AG04449 (cell line): Measurements from ENCODE around the gene USP5.
A peak's percentile ranks its signal among the peaks of the same experiment; 100 is the strongest.
"Not testable (repeated sequence)": the region's sequence is repeated elsewhere in the genome, so short reads cannot be mapped to it uniquely, and the experiment has no call there.

Experiments used
- CTCF ChIA-PET: fragments of 350-600 bp; formaldehyde crosslinking; extraction: SDS; loops from one replicate; lab custom pipeline; 2021; ENCODE audit warnings: antibody characterized with exemption; lab: Yijun Ruan, JAX
- POLR2A ChIA-PET: fragments of 400-600, 350-600 bp; formaldehyde crosslinking; extraction: SDS; loops from one replicate; lab custom pipeline; 2020; ENCODE audit warnings: antibody characterized with exemption, inconsistent platforms; lab: Yijun Ruan, JAX
- DNase-seq: peaks from one replicate; pipeline ENCODE4 v3.0.0-alpha.2; 2010; ENCODE audit warnings: low read depth, low spot score
- H3K4me3 ChIP-seq: 2 replicates; pipeline ENCODE4 v1.5.1; 2011; ENCODE audit warnings: low read depth, mild to moderate bottlenecking, control low read depth, low read length
- CTCF ChIP-seq: IDR thresholded peaks from one replicate; pipeline ENCODE4 v1.5.1; 2011; ENCODE audit warnings: mild to moderate bottlenecking, moderate library complexity, low read length, control low read depth, inconsistent platforms; ENCODE audit not compliant: insufficient read depth; ENCODE audit errors: missing control alignments

USP5 gene

GRCh38 chr12:6899837-6900519 lies 48.0 kb downstream of the USP5 start:
- no peak for TF ChIP-seq CTCF
- POLR2A ChIA-PET = no interaction called here
- no peak for DNase-seq
- no peak overlapping the region for H3K4me3 ChIP-seq
- CTCF ChIA-PET = interaction anchor here (1.5 to 1.9 kb wide), 2 partner anchors 8 to 13 kb away, joined by 4 to 17 read pairs; no protein-coding TSS in a partner anchor

- no peak for TF ChIP-seq CTCF
- no peak for DNase-seq
- ChIA-PET CTCF (interaction anchor here (0.5 to 4.5 kb wide), 10 partner anchors 11 to 62 kb away, joined by 3 to 53 read pairs (median 3); partner anchors contain the start of gene SPSB2), POLR2A (no interaction called here)
- H3K4me3 ChIP-seq = no peak overlapping the region
Measured at GRCh38 chr12:6902448-6902847, 50.5 kb downstream of the USP5 start.

- DNase-seq = no peak
- POLR2A ChIA-PET = no interaction called here
- no peak overlapping the region for H3K4me3 ChIP-seq
- CTCF ChIA-PET = interaction anchor here (1.8 to 5.4 kb wide), 3 partner anchors 12 to 32 kb away, joined by 9 to 53 read pairs (median 41); partner anchors contain the start of gene SPSB2
- TF ChIP-seq CTCF = no peak
Measured at GRCh38 chr12:6903722-6904121, 51.8 kb downstream of the USP5 start.

- ChIA-PET CTCF (interaction anchor here (0.9 to 5.4 kb wide), 9 partner anchors 7 to 208 kb away, joined by 3 to 53 read pairs (median 7); partner anchors contain the start of gene SPSB2), POLR2A (interaction anchor here (0.6 to 1.6 kb wide), 3 partner anchors 13 to 236 kb away, joined by 3 to 6 read pairs (median 3); partner anchors contain the start of gene SPSB2)
- TF ChIP-seq CTCF = no peak
- peak within 1 kb of the TSS; percentile 92 for H3K4me3 ChIP-seq
- peak; percentile 55 for DNase-seq
Measured at GRCh38 chr12:6904280-6905276, 52.6 kb downstream of the USP5 start, which contains the start of gene LRRC23. Gene LRRC23, plus strand, starts transcription at chr12:6904822. Its CDS starts 812 bp downstream, at chr12:6905634.

- CTCF ChIA-PET = interaction anchor here (0.9 to 5.4 kb wide), 9 partner anchors 8 to 207 kb away, joined by 3 to 53 read pairs (median 6); partner anchors contain the start of genes C12orf57, RNU7-1 and SPSB2
- TF ChIP-seq CTCF = no peak
Measured at GRCh38 chr12:6905414-6906040, 53.6 kb downstream of the USP5 start.

GRCh38 chr12:6908141-6908540 lies 56.2 kb downstream of the USP5 start:
- H3K4me3 ChIP-seq, DNase-seq, POLR2A ChIA-PET: not testable (repeated sequence)
- CTCF ChIA-PET = interaction anchor here (1.3 to 5.4 kb wide), 4 partner anchors 11 to 56 kb away, joined by 3 to 41 read pairs (median 14); no protein-coding TSS in a partner anchor

More at GRCh38 chr12:6905414-6906040, 53.6 kb downstream of the USP5 start:
- no peak for DNase-seq
- peak overlapping the region; percentile 92 for H3K4me3 ChIP-seq
- POLR2A ChIA-PET = interaction anchor here (0.6 to 1.6 kb wide), 3 partner anchors 14 to 235 kb away, joined by 3 to 6 read pairs (median 3); partner anchors contain the start of gene SPSB2
